ENCODE results near the gene SLC7A6. TPM values are rescaled to one million over a fixed set of nuclear protein-coding genes. Genes with fewer than 3 reads are reported as not detected.

Gene SLC7A6
- total and polyA plus RNA-seq, 2 of the 13 experiments (the other 11 are each of a cell fraction or from before 2014, with no cell fraction given): 35.8 to 70.8 TPM

GRCh38 chr16:68234188-68235107, 29.9 kb upstream of the SLC7A6 start (continued):
- TF ChIP-seq GLMP (CRISPR knock-in tag; IDR thresholded peaks at IDR 0.05; ENCODE audit: borderline replicate concordance): no peak
- TF ChIP-seq MEIS1 (CRISPR knock-in tag; IDR thresholded peaks at IDR 0.05; ENCODE audit: borderline replicate concordance): peak; percentile 69; the same call in 1 of the 2 replicates
- peak; percentile 80; the same call in 1 of the 2 replicates for TF ChIP-seq MEIS2 (CRISPR knock-in tag; IDR thresholded peaks at IDR 0.05)
- TF ChIP-seq ZNF619 (CRISPR knock-in tag; IDR thresholded peaks at IDR 0.05): peak; percentile 86; the same call in 1 of the 2 replicates
- TF ChIP-seq CBX2 (IDR thresholded peaks at IDR 0.05; ENCODE audit: low read depth, low read length): no peak
- TF ChIP-seq CBX2 (CRISPR knock-in tag; IDR thresholded peaks at IDR 0.05; ENCODE audit: low read depth): no peak
- peak; percentile 73 for TF ChIP-seq ZNF687 (CRISPR knock-in tag; IDR thresholded peaks at IDR 0.05)
- no peak for TF ChIP-seq LRRFIP1 (CRISPR knock-in tag; conservative IDR thresholded peaks at IDR 0.05)
- no peak for TF ChIP-seq ZNF737 (CRISPR knock-in tag; IDR thresholded peaks at IDR 0.05; ENCODE audit: borderline replicate concordance)
- TF ChIP-seq NRL (CRISPR knock-in tag; IDR thresholded peaks at IDR 0.05; ENCODE audit: borderline replicate concordance): 0 out of 2 replicates have a peak, but pooled peaks have one; percentile 34
